RWPE2 (cell line): ENCODE results near the gene SORCS2.

Experiments
- ATAC-seq: fragments of 200-7000 bp; cut with Tn5 transposase; 3 replicates; pipeline ENCODE4 v1.9.1; 2021; ENCODE audit warnings: low read depth
- DNase-seq: peaks from one replicate; pipeline ENCODE4 v3.0.0-alpha.2; 2020; ENCODE audit warnings: low spot score
- H3K27ac ChIP-seq: fragments of 450-650 bp; 2 replicates; pipeline ENCODE4 v1.5.1; 2017; ENCODE audit warnings: mild to moderate bottlenecking; ENCODE audit not compliant: poor library complexity, severe bottlenecking
- H3K27me3 ChIP-seq: fragments of 250-450 bp; sonication (Bioruptor Pico); 2 replicates; pipeline ENCODE4 v1.5.1; 2021; ENCODE audit warnings: mild to moderate bottlenecking, moderate library complexity; ENCODE audit not compliant: insufficient read depth, poor library complexity, severe bottlenecking
- H3K36me3 ChIP-seq: fragments of 250-450 bp; sonication (Bioruptor Pico); 2 replicates; pipeline ENCODE4 v1.5.1; 2020; ENCODE audit warnings: low read depth, mild to moderate bottlenecking, moderate library complexity
- H3K4me1 ChIP-seq: fragments of 250-450 bp; sonication (Bioruptor Pico); 2 replicates; pipeline ENCODE4 v1.5.1; 2021; ENCODE audit warnings: mild to moderate bottlenecking, moderate library complexity; ENCODE audit not compliant: insufficient read depth, poor library complexity, severe bottlenecking
- H3K4me3 ChIP-seq: fragments of 250-450 bp; sonication (Bioruptor Pico); 2 replicates; pipeline ENCODE4 v1.5.1; 2021; ENCODE audit warnings: mild to moderate bottlenecking, moderate library complexity; ENCODE audit not compliant: severe bottlenecking
- H3K9me3 ChIP-seq: fragments of 250-450 bp; sonication (Bioruptor Pico); 2 replicates; pipeline ENCODE4 v1.5.1; 2021; ENCODE audit warnings: mild to moderate bottlenecking, moderate library complexity; ENCODE audit not compliant: severe bottlenecking
- CTCF ChIP-seq: fragments of 450-650 bp; IDR thresholded peaks from one replicate; pipeline ENCODE4 v1.5.1; 2017; ENCODE audit warnings: mild to moderate bottlenecking, moderate library complexity; ENCODE audit not compliant: poor library complexity, severe bottlenecking

SORCS2 gene

GRCh38 chr4:7185487-7186030 lies 6.8 kb upstream of the SORCS2 start:
- peaks cover 14% of the 10 kb centered on the region for H3K27me3 ChIP-seq
- no peaks in the 10 kb centered on the region for H3K36me3 ChIP-seq
- no peak overlapping the region for H3K27ac ChIP-seq
- no peak overlapping the region for H3K4me3 ChIP-seq
- no peak for DNase-seq
- no peaks in the 10 kb centered on the region for H3K9me3 ChIP-seq
- no peaks in the 10 kb centered on the region for H3K4me1 ChIP-seq
- no peak for TF ChIP-seq CTCF
- no peak for ATAC-seq

- no peak overlapping the region for H3K4me3 ChIP-seq
- peaks cover 14% of the 10 kb centered on the region for H3K27me3 ChIP-seq
- H3K9me3 ChIP-seq, result no peaks in the 10 kb centered on the region
- no peak overlapping the region for H3K27ac ChIP-seq
- no peaks in the 10 kb centered on the region for H3K36me3 ChIP-seq
- H3K4me1 ChIP-seq, result no peaks in the 10 kb centered on the region
- ATAC-seq (peak; percentile 41; the same call in 1 of the 3 replicates), DNase-seq (no peak)
- peak; percentile 38 for TF ChIP-seq CTCF
Measured at GRCh38 chr4:7186031-7186430, 6.3 kb upstream of the SORCS2 start.

GRCh38 chr4:7186516-7187167 lies 5.7 kb upstream of the SORCS2 start:
- DNase-seq, result no peak
- Histone ChIP-seq H3K36me3 (no peaks in the 10 kb centered on the region), H3K27ac (no peak overlapping the region), H3K27me3 (peaks cover 14% of the 10 kb centered on the region), H3K9me3 (no peaks in the 10 kb centered on the region), H3K4me3 (no peak overlapping the region), H3K4me1 (no peaks in the 10 kb centered on the region)
- no peak for ATAC-seq
- TF ChIP-seq CTCF, result no peak

- ATAC-seq, result no peak
- TF ChIP-seq CTCF, result no peak
- DNase-seq, result no peak
- Histone ChIP-seq H3K27ac (no peak overlapping the region), H3K9me3 (no peaks in the 10 kb centered on the region), H3K4me3 (no peak overlapping the region), H3K36me3 (no peaks in the 10 kb centered on the region), H3K4me1 (no peaks in the 10 kb centered on the region), H3K27me3 (peaks cover 14% of the 10 kb centered on the region)
Measured at GRCh38 chr4:7187168-7187535, 5.2 kb upstream of the SORCS2 start.

- TF ChIP-seq CTCF, result no peak
- Histone ChIP-seq H3K4me1 (no peaks in the 10 kb centered on the region), H3K4me3 (no peak overlapping the region), H3K27me3 (peaks cover 14% of the 10 kb centered on the region), H3K9me3 (no peaks in the 10 kb centered on the region), H3K36me3 (no peaks in the 10 kb centered on the region), H3K27ac (no peak overlapping the region)
- ATAC-seq, result no peak
- no peak for DNase-seq
Measured at GRCh38 chr4:7187691-7188090, 4.6 kb upstream of the SORCS2 start.
